ENCODE measurements around the gene C1QC.

Gene C1QC

DNA sequence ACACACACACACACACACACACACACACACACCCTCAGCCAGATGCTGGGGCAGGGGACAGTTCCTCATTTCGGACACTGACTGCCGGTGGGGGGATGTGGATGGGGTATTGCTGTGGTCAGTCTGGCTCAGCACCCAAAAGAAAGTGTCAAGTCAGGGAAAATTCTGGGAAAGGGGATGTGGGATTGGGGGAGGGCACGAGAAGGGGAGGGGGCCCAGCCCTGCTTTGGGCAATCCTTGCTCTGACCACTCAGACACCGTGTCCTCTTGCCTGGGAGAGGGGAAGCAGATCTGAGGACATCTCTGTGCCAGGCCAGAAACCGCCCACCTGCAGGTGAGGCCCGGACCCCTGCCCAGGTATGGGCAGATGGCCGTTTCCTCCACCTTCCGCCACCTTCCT is at the start of gene C1QC:
Gene C1QC, plus strand, starts transcription at position 253 of the 400 bp plus-strand sequence. CDS start 391 bp downstream, outside the sequence.
- no peak for TF ChIP-seq POLR2A (IDR thresholded peaks at IDR 0.05; ENCODE audit: low read depth, low read length)
- FAIRE-seq (no peak), DNase-seq (ENCODE audit: insufficient read length, low spot score) (no peak)

DNA sequence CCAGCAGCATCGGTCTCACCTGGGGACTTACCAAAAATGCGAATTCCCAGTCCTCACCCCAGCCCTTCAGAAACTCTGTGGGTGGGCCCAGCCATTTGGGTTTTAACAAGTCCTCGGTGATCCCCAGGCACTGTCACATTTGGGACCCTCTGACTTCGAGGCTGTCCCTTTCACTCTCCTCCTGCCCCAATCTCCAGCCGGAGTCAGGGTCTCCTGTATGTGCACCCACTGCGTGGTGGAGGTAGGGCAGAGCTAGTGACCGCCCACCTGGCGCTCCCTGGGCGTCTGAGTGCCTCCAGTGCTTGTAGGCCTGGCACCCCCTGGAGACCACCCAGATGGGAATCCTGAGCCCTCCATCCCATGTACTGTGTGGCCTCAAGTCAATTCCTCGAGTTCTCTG is 49.0 kb upstream of the C1QC start:
- no peak for DNase-seq (ENCODE audit: insufficient read length, low spot score)
- FAIRE-seq: no peak

DNA sequence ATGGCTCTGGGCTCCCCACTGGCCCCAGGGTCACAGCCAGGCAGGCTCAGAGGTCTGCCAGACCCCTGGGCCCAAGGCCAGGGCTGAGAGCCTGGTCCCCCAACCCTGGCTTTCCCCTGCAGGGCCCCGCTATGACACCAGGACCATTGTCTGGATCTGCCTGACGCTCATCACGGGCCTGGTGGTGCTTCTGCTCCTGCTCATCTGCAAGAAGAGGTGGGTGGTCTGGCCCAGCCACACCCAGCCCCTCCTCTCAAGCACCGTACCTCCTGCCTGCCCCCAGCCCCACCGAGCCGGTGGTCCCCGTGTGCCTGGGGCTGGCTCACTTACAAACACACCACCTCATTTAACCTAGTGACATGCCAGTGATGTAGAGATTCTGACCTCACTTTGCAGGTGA is 48.3 kb upstream of the C1QC start:
- DNase-seq (ENCODE audit: insufficient read length, low spot score) (no peak), FAIRE-seq (no peak)
- TF ChIP-seq POLR2A (IDR thresholded peaks at IDR 0.05; ENCODE audit: low read depth, low read length): no peak

More for the DNA sequence above, 49.0 kb upstream of the C1QC start:
- no peak for TF ChIP-seq POLR2A (IDR thresholded peaks at IDR 0.05; ENCODE audit: low read depth, low read length)

DNA sequence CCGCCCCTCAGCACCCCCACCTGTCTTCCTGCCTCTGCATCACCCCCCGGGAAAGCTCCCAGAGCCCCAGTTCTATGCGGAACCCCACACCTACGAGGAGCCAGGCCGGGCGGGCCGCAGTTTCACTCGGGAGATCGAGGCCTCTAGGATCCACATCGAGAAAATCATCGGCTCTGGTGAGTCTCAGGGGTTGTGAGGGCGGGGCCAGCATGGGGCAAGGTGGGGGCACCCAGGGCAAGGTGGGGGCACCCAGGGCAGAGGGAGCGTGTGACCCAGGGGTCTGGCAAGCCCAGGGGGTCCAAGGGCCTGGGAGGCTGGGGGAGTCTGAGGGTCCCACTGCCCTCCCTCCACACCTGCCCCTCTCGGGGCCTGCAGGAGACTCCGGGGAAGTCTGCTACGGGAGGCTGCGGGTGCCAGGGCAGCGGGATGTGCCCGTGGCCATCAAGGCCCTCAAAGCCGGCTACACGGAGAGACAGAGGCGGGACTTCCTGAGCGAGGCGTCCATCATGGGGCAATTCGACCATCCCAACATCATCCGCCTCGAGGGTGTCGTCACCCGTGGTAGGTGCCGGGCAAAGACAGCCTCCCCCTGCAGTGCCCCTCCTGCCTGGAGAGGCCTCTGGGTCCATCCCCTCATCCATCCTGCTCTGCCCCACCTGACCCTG is 46.0 kb upstream of the C1QC start:
- FAIRE-seq (no peak), DNase-seq (ENCODE audit: insufficient read length, low spot score) (no peak)
- no peak for TF ChIP-seq POLR2A (IDR thresholded peaks at IDR 0.05; ENCODE audit: low read depth, low read length)

DNA sequence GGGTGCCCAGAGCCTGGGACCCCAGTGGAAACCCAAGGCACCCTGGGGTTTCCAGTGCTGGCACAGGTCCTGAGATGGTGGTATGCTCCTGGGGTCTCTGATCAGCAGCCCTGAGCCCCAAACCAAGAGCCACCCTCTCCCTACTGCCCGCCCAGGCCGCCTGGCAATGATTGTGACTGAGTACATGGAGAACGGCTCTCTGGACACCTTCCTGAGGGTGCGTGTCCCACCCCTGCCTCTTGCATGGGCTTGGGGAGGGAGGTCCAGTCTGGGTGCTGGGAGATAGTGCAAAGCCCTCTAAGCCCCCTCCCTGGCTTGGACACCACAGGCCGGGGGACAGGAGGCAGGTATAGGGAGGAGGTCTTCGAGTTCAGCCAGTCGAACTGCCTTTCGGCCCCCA is 45.4 kb upstream of the C1QC start:
- FAIRE-seq (no peak), DNase-seq (ENCODE audit: insufficient read length, low spot score) (no peak)
- no peak for TF ChIP-seq POLR2A (IDR thresholded peaks at IDR 0.05; ENCODE audit: low read depth, low read length)

DNA sequence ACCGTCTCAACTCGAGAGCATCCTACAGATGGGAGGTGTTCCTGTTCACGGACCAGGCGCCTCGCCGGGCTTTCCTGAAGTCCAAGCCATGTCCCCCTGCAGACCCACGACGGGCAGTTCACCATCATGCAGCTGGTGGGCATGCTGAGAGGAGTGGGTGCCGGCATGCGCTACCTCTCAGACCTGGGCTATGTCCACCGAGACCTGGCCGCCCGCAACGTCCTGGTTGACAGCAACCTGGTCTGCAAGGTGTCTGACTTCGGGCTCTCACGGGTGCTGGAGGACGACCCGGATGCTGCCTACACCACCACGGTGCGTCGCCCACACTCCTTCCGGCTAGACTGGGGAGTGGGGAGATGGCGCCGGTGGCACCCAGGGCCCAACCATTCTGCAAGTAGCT is 44.7 kb upstream of the C1QC start:
- no peak for FAIRE-seq
- no peak for DNase-seq (ENCODE audit: insufficient read length, low spot score)
- TF ChIP-seq POLR2A (IDR thresholded peaks at IDR 0.05; ENCODE audit: low read depth, low read length): no peak

DNA sequence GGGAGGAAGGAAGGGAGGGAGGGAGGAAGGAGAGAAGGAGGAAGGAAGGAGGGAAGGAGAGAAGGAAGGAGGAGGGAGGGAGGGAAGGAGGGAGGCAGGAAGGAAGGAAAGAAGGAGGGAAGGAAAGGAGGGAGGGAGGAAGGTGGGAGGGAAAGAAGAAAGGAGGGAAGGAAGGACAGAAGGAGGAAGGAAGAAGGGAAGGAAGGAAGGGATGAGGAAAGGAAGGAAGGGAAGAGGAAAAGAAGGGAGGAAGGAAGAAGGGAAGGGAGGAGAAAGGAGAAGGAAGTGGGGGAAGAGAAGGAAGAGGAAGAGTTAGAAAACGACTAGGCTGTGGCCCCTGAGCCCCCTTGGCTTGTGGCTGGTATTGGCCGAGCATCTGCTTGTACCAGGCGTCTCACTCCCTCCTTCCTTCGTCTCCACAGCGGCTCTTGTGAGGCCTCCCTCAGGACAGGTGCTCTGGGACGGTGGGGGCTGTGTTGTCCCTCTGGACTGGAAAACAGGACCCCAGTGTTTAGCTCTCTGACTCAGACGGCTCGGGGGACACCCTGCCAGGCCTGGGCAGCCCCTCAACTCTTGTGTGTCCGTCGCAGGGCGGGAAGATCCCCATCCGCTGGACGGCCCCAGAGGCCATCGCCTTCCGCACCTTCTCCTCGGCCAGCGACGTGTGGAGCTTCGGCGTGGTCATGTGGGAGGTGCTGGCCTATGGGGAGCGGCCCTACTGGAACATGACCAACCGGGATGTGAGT is 43.2 kb upstream of the C1QC start:
- DNase-seq (ENCODE audit: insufficient read length, low spot score) (no peak), FAIRE-seq (no peak)
- no peak for TF ChIP-seq POLR2A (IDR thresholded peaks at IDR 0.05; ENCODE audit: low read depth, low read length)

DNA sequence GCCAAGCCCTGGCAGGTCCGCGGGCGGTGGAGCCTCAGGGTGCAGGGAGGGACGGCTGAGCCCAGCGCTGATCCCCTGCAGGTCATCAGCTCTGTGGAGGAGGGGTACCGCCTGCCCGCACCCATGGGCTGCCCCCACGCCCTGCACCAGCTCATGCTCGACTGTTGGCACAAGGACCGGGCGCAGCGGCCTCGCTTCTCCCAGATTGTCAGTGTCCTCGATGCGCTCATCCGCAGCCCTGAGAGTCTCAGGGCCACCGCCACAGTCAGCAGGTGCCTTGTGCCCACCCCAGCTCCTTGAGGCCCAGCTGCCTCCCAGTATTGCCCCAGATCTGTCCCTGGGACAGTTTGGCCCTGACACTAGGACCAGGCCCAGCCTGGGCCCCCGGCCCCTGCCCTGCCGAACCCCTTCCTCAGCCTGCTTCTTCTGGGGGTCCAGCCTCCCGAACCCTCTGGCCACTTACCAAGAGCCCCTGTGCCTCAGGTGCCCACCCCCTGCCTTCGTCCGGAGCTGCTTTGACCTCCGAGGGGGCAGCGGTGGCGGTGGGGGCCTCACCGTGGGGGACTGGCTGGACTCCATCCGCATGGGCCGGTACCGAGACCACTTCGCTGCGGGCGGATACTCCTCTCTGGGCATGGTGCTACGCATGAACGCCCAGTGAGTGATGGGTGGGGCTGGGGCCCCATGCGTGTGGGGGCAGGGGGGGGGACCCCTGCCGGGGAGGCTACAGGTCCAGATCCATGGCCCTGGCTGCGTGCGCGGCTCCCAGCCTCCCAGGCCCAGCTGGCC is 42.4 kb upstream of the C1QC start:
- FAIRE-seq (no peak), DNase-seq (ENCODE audit: insufficient read length, low spot score) (no peak)
- no peak for TF ChIP-seq POLR2A (IDR thresholded peaks at IDR 0.05; ENCODE audit: low read depth, low read length)

DNA sequence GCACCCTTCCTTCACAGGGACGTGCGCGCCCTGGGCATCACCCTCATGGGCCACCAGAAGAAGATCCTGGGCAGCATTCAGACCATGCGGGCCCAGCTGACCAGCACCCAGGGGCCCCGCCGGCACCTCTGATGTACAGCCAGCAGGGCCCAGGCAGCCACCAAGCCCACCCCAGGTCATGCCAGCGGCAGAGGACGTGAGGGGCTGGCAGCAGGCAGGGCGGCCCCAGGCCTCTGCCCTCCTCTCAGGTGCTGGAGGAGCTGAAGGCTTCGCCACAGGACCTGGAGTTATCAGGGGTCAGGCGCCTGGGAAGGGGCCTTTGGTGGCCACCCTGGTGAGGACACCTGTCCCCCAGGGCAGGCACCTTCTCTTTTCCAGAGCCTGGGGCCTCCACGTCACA is 41.8 kb upstream of the C1QC start:
- no peak for TF ChIP-seq POLR2A (IDR thresholded peaks at IDR 0.05; ENCODE audit: low read depth, low read length)
- FAIRE-seq: no peak
- no peak for DNase-seq (ENCODE audit: insufficient read length, low spot score)

DNA sequence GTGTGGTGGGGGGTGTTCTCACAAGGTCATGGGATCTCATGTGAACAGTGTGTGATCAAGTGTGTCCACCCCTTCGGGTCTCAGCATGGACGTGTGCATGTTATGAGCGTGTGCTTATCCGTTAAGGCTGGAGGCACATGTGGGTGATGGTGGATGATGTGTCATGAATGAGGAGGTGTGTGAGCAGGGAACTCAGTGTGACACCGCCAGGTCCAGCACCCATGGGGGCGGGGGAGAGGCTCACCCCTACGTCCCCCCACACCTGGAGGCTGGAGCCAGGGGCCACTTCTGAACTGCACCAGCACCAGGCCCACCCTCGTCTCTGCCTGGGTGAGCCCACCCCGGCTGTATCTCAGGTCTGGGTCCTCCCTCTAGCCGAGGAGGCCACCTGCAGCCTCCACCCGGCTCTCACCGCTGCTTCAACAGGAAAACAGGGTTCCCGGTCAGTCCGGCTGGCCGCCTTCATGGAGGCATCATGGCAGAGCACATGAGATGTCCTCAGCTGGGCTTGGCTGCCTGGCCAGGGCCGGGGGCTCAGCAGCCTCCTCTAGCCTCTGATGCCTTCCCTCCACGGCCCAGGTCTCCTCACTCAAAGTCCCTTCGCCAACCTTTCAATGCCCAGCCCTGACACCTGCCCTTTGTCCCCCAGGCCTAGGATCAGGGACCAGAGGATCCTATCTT is 41.2 kb upstream of the C1QC start:
- FAIRE-seq: no peak
- TF ChIP-seq POLR2A (IDR thresholded peaks at IDR 0.05; ENCODE audit: low read depth, low read length): no peak
- DNase-seq (ENCODE audit: insufficient read length, low spot score): no peak

DNA sequence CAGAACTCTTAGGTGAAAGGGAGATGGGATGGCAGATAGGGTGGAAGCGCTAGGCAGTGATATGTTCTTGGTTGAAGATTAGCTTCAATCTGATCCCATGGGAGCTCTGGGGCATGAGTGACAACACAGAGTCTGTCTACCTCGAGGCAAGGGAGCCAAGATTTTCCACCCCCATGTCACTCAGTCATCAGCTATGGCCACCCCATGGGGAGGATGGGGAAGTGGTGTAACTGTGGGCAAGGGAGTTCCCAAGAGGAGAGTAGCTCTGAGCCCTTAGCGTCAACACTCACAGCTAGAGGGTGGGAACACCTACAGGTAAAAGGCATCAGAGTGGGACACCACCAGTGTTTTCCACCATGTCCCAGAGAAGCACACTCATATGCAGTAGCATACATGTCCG is 37.3 kb upstream of the C1QC start:
- no peak for TF ChIP-seq POLR2A (IDR thresholded peaks at IDR 0.05; ENCODE audit: low read depth, low read length)
- no peak for DNase-seq (ENCODE audit: insufficient read length, low spot score)
- no peak for FAIRE-seq

DNA sequence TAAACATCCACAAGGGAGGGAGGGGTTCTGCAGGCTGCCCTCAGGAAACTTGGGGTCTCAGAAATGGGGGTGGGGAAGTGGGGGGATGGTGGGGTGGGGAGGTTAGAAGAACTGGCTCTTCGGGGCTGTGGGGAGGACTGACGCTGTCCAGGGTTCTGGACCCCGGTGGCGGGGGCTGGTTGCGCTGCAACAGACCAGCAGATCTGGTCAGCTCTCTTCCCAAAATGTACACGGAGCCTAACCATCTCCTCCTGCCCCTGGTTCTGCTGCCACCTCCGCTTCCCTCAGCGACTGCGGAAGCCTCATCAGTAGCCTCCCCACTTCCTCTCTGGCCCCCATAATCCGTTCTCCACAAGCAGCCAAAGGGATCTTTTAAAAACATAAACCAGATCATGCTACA is 36.3 kb upstream of the C1QC start:
- no peak for TF ChIP-seq POLR2A (IDR thresholded peaks at IDR 0.05; ENCODE audit: low read depth, low read length)
- DNase-seq (ENCODE audit: insufficient read length, low spot score) (no peak), FAIRE-seq (no peak)

DNA sequence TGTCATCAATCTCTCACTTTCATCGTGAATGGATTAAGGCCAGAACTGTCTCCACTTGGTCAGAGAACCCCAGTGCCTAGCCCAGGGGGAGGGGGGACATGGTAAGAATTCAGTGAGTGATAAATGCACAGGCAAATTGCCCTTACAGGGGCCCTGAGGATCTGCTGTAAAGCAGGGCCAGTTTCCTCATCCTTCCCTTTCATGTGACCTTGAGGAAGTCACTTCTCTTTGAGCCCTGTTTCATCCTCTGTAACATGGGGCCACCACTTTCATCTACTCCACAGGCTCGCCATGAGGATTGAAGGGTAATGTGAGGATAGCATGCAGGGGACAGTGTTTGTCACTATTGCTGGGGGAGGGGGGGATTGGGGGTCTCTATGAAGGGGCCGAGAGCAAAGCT is 35.1 kb upstream of the C1QC start:
- DNase-seq (ENCODE audit: insufficient read length, low spot score): no peak
- no peak for FAIRE-seq
- TF ChIP-seq POLR2A (IDR thresholded peaks at IDR 0.05; ENCODE audit: low read depth, low read length): no peak

DNA sequence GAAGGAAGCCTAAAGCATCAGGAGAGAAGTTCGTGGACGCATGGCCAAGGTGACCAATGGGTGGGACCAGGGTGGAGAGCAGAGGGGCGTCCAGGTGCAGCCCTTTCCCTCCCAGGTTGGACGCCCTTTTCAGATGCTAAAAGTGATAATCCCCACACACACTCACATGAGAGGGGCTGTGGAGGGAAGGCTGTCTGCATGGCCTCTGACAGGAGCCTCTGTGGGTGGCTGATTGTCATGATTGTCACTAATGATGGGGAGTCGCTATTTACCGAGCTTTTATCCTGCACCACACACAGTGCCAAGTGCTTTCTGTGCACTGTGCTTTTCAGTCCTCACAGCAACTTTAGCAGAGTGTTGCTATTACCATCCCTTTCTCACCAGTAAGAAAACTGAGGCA is 34.1 kb upstream of the C1QC start:
- DNase-seq (ENCODE audit: insufficient read length, low spot score): no peak
- FAIRE-seq: no peak
- no peak for TF ChIP-seq POLR2A (IDR thresholded peaks at IDR 0.05; ENCODE audit: low read depth, low read length)

Data from H54 (cell line).